Neural progenitor cell (in vitro differentiated cells): ENCODE measurements around the gene LARGE1. TPM values are rescaled to one million over a fixed set of nuclear protein-coding genes. Genes with fewer than 3 reads are reported as not detected.

ENCODE experiments used
- DNase-seq: peaks from one replicate; pipeline ENCODE4 v3.0.0-alpha.2; 2016; ENCODE audit warnings: low spot score
- H2AFZ ChIP-seq: fragments of 200-600 bp; sonication (generic); replicated peaks from 2 replicates; pipeline ENCODE4 v1.6.1; 2016; ENCODE audit warnings: antibody characterized with exemption
- H3F3A ChIP-seq: fragments of 200-600 bp; sonication (generic); 2 replicates; pipeline ENCODE4 v1.6.1; 2016; ENCODE audit warnings: antibody characterized with exemption, low read depth
- H3K27ac ChIP-seq: fragments of 200-600 bp; sonication (generic); 2 replicates; pipeline ENCODE4 v1.5.1; 2016; ENCODE audit warnings: mild to moderate bottlenecking
- H3K27me3 ChIP-seq: fragments of 200-600 bp; sonication (generic); 2 replicates; pipeline ENCODE4 v1.6.1; 2016; ENCODE audit warnings: mild to moderate bottlenecking, moderate library complexity
- H3K36me3 ChIP-seq: fragments of 200-600 bp; sonication (generic); 2 replicates; pipeline ENCODE4 v1.5.1; 2016
- H3K4me1 ChIP-seq: fragments of 200-600 bp; sonication (generic); 2 replicates; pipeline ENCODE4 v1.6.1; 2016; ENCODE audit warnings: mixed run types
- H3K4me2 ChIP-seq: fragments of 200-600 bp; sonication (generic); 2 replicates; pipeline ENCODE4 v1.6.1; 2016
- H3K4me3 ChIP-seq: fragments of 200-600 bp; sonication (generic); 2 replicates; pipeline ENCODE4 v1.5.1; 2016
- H3K79me2 ChIP-seq: fragments of 200-600 bp; sonication (generic); 2 replicates; pipeline ENCODE4 v1.6.1; 2016; ENCODE audit warnings: low read depth
- H3K9ac ChIP-seq: fragments of 200-600 bp; sonication (generic); 2 replicates; pipeline ENCODE4 v1.6.1; 2016
- H3K9me3 ChIP-seq: fragments of 200-600 bp; sonication (generic); 2 replicates; pipeline ENCODE4 v1.5.1; 2016; ENCODE audit warnings: low read depth
- H4K20me1 ChIP-seq: fragments of 200-600 bp; sonication (generic); 2 replicates; pipeline ENCODE4 v1.6.1; 2016; ENCODE audit warnings: low read depth
- H3K27ac Mint-ChIP-seq: 3 replicates; pipeline ENCODE4 v1.8.0; 2021; ENCODE audit warnings: mixed read lengths
- H3K27me3 Mint-ChIP-seq: 2 replicates; pipeline ENCODE4 v1.8.0; 2022; ENCODE audit warnings: low read depth, mild to moderate bottlenecking, inconsistent platforms, moderate library complexity, mixed read lengths; ENCODE audit not compliant: insufficient read depth
- H3K36me3 Mint-ChIP-seq: 3 replicates; pipeline ENCODE4 v1.8.0; 2021; ENCODE audit warnings: mixed read lengths
- H3K4me1 Mint-ChIP-seq: 3 replicates; pipeline ENCODE4 v1.8.0; 2021; ENCODE audit warnings: mixed read lengths
- H3K4me3 Mint-ChIP-seq: 3 replicates; pipeline ENCODE4 v1.8.0; 2021; ENCODE audit warnings: mild to moderate bottlenecking, moderate library complexity, mixed read lengths
- H3K9me3 Mint-ChIP-seq: 3 replicates; pipeline ENCODE4 v1.8.0; 2020; ENCODE audit warnings: mixed read lengths
- EZH2 ChIP-seq: fragments of 200-600 bp; sonication (generic); IDR thresholded peaks from 2 replicates; pipeline ENCODE4 v1.6.1; 2017; ENCODE audit warnings: antibody characterized with exemption, mild to moderate bottlenecking, moderate library complexity
- EZH2phosphoT487 ChIP-seq: fragments of 200-600 bp; sonication (generic); IDR thresholded peaks from 2 replicates; pipeline ENCODE4 v1.6.1; 2017; ENCODE audit warnings: antibody characterized with exemption
- total RNA-seq: library from RNA; depleted of rRNA; stranded (reverse); fragments of >200 nt; gene quantifications from 2 replicates; pipeline ENCODE4 v1.2.3, GENCODE V29; 2015; ENCODE audit warnings: low replicate concordance
- TF ChIP-seq, protein P1 (sequence below): fragments of 200-600 bp; sonication (generic); IDR thresholded peaks from 2 replicates; pipeline ENCODE4 v1.5.1; 2017; ENCODE audit warnings: antibody characterized with exemption, mild to moderate bottlenecking

Gene LARGE1
- total RNA-seq, 1 donor from 2014 or later = 24.9 TPM

- Mint-ChIP-seq H3K9me3 (peaks cover 2% of the 10 kb centered on the region), H3K4me1 (peaks cover 8% of the 10 kb centered on the region), H3K27ac (peak overlapping the region; percentile 72), H3K36me3 (no peaks in the 10 kb centered on the region), H3K27me3 (peaks cover 5% of the 10 kb centered on the region), H3K4me3 (no peak overlapping the region)
- no peak overlapping the region for H3K4me2 ChIP-seq
- H3K79me2 ChIP-seq = no peaks in the 10 kb centered on the region
- H3K36me3 ChIP-seq = no peaks in the 10 kb centered on the region
- H2AFZ ChIP-seq = no peak overlapping the region
- H3K27ac ChIP-seq = no peak overlapping the region
- no peaks in the 10 kb centered on the region for H4K20me1 ChIP-seq
- H3K9ac ChIP-seq = no peak overlapping the region
- no peak overlapping the region for H3K4me3 ChIP-seq
- H3K9me3 ChIP-seq = no peaks in the 10 kb centered on the region
- H3K27me3 ChIP-seq = no peaks in the 10 kb centered on the region
- H3F3A ChIP-seq = peaks cover 17% of the 10 kb centered on the region
- DNase-seq = no peak
- H3K4me1 ChIP-seq = peaks cover 18% of the 10 kb centered on the region
- TF ChIP-seq EZH2 (no peak), EZH2phosphoT487 (no peak)
- TF ChIP-seq, protein P1, sequence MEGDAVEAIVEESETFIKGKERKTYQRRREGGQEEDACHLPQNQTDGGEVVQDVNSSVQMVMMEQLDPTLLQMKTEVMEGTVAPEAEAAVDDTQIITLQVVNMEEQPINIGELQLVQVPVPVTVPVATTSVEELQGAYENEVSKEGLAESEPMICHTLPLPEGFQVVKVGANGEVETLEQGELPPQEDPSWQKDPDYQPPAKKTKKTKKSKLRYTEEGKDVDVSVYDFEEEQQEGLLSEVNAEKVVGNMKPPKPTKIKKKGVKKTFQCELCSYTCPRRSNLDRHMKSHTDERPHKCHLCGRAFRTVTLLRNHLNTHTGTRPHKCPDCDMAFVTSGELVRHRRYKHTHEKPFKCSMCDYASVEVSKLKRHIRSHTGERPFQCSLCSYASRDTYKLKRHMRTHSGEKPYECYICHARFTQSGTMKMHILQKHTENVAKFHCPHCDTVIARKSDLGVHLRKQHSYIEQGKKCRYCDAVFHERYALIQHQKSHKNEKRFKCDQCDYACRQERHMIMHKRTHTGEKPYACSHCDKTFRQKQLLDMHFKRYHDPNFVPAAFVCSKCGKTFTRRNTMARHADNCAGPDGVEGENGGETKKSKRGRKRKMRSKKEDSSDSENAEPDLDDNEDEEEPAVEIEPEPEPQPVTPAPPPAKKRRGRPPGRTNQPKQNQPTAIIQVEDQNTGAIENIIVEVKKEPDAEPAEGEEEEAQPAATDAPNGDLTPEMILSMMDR = no peak
Observed at GRCh38 chr22:33927752-33928151, 7.5 kb upstream of the LARGE1 start.

DNA sequence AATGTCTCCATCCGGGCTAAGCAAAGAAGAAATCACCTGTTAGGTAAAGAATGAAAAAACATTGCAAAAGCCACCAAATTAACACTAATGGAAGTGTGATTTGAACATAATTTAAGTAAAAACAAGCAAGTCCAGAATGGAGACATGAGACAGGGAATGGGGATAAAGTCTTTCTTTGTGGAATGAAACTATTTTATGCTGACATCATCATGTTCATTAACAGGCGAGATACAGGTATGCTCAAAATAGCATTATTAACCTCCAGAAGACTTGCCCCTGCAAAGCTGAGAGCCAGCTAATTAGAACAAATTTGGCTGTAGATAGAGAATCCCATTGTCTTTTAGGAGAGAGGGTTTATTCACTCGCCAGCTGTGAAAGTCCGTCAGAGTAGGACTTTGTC lies 4.9 kb upstream of the LARGE1 start:
- Histone ChIP-seq H3K4me2 (no peak overlapping the region), H3K79me2 (peaks cover under 1% of the 10 kb centered on the region), H4K20me1 (no peaks in the 10 kb centered on the region), H3F3A (peaks cover 28% of the 10 kb centered on the region), H3K27ac (no peak overlapping the region), H3K9ac (no peak overlapping the region), H3K4me3 (no peak overlapping the region), H3K4me1 (peaks cover 19% of the 10 kb centered on the region), H3K27me3 (no peaks in the 10 kb centered on the region), H3K36me3 (no peaks in the 10 kb centered on the region), H2AFZ (no peak overlapping the region), H3K9me3 (no peaks in the 10 kb centered on the region)
- Mint-ChIP-seq H3K4me1 (peaks cover 8% of the 10 kb centered on the region), H3K9me3 (peaks cover 2% of the 10 kb centered on the region), H3K27me3 (no peaks in the 10 kb centered on the region), H3K4me3 (no peak overlapping the region), H3K27ac (no peak overlapping the region), H3K36me3 (no peaks in the 10 kb centered on the region)
- no peak for TF ChIP-seq EZH2
- TF ChIP-seq, protein P1 = no peak
- no peak for TF ChIP-seq EZH2phosphoT487
- DNase-seq = no peak

- H4K20me1 ChIP-seq = peaks cover 14% of the 10 kb centered on the region
- peak; percentile 94 for DNase-seq
- Mint-ChIP-seq H3K27me3 (peaks cover 2% of the 10 kb centered on the region), H3K4me3 (peak overlapping the region; percentile 88), H3K36me3 (no peaks in the 10 kb centered on the region), H3K4me1 (peaks cover 15% of the 10 kb centered on the region), H3K27ac (no peak overlapping the region), H3K9me3 (peaks cover 2% of the 10 kb centered on the region)
- H3K79me2 ChIP-seq = peaks cover 15% of the 10 kb centered on the region
- no peak overlapping the region for H3K9ac ChIP-seq
- H3K4me3 ChIP-seq = peak overlapping the region; percentile 79
- H3K4me2 ChIP-seq = peak overlapping the region; percentile 97
- H3K27me3 ChIP-seq = peaks cover 11% of the 10 kb centered on the region
- H3K4me1 ChIP-seq = peaks cover 23% of the 10 kb centered on the region
- TF ChIP-seq EZH2phosphoT487 (no peak), EZH2 (no peak)
- TF ChIP-seq, protein P1 = peak; percentile 93
- H3K9me3 ChIP-seq = no peaks in the 10 kb centered on the region
- H2AFZ ChIP-seq = no peak overlapping the region
- no peaks in the 10 kb centered on the region for H3K36me3 ChIP-seq
- H3K27ac ChIP-seq = no peak overlapping the region
- peaks cover 35% of the 10 kb centered on the region for H3F3A ChIP-seq
Observed at GRCh38 chr22:33923660-33924246, 3.5 kb upstream of the LARGE1 start.
